HL-60 (cell line): Measurements from ENCODE around the gene OR2AG2.
"Not testable (repeated sequence)": the region's sequence is repeated elsewhere in the genome, so short reads cannot be mapped to it uniquely, and the experiment has no call there.

Experiments
- DNase-seq, 2 experiments: peaks; one replicate each; pipeline ENCODE4 v3.0.0-alpha.2; 2010 to 2020; ENCODE audit warnings: low read depth in 1 of 2, low spot score in 1 of 2
- H3K27ac ChIP-seq: fragments of 250-450 bp; sonication (Bioruptor Pico); replicated peaks from 2 replicates; pipeline ENCODE4 v1.5.1; 2020; ENCODE audit warnings: mild to moderate bottlenecking, moderate library complexity
- H3K27me3 ChIP-seq: fragments of 250-450 bp; sonication (Bioruptor Pico); 2 replicates; pipeline ENCODE4 v1.5.1; 2021; ENCODE audit warnings: mild to moderate bottlenecking, moderate library complexity; ENCODE audit not compliant: insufficient read depth, poor library complexity, severe bottlenecking
- H3K4me3 ChIP-seq: replicated peaks from 2 replicates; pipeline ENCODE4 v1.5.1; 2011; ENCODE audit warnings: mild to moderate bottlenecking, control low read depth, low read length; ENCODE audit not compliant: insufficient read depth
- GABPA ChIP-seq: IDR thresholded peaks from 2 replicates; pipeline ENCODE4 v1.6.1; 2012; ENCODE audit warnings: low read depth
- POLR2AphosphoS5 ChIP-seq: IDR thresholded peaks from 2 replicates; pipeline ENCODE4 v1.6.1; 2012; ENCODE audit warnings: low read depth
- SPI1 ChIP-seq: IDR thresholded peaks from 2 replicates; pipeline ENCODE4 v1.6.1; 2012; ENCODE audit warnings: low read depth, mild to moderate bottlenecking, borderline replicate concordance
- TF ChIP-seq, protein P1 (sequence below): IDR thresholded peaks from 2 replicates; pipeline ENCODE4 v1.6.1; 2012; ENCODE audit warnings: low read depth; ENCODE audit not compliant: insufficient replicate concordance
- TF ChIP-seq, protein P2 (sequence below): IDR thresholded peaks from one replicate; pipeline ENCODE4 v1.5.1; 2011; ENCODE audit warnings: low read length, control low read depth, inconsistent platforms; ENCODE audit not compliant: insufficient read depth

OR2AG2 gene

DNA sequence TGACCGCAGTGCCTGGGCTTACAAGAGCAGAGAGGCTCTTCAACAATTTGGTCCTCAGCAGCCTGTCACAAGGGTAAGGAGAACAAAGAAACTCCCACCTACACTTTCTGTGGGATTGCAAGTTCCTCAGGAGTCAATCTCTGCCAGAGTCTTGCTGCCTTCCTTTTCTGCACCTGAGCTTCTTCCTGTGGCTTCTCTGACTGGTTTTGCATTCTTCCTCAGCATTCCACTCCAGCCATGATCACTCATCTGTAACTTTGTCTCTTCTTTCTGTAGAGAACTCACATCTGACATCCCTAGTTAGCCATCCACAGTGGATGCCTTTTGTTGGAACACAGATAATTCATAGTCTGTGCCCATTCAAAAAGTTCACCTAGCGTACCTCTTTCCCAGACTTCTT lies 41.9 kb upstream of the OR2AG2 start:
- Histone ChIP-seq H3K4me3 (no peak overlapping the region), H3K27me3 (no peaks in the 10 kb centered on the region), H3K27ac (no peak overlapping the region)
- DNase-seq, result no peak
- TF ChIP-seq, protein P1, sequence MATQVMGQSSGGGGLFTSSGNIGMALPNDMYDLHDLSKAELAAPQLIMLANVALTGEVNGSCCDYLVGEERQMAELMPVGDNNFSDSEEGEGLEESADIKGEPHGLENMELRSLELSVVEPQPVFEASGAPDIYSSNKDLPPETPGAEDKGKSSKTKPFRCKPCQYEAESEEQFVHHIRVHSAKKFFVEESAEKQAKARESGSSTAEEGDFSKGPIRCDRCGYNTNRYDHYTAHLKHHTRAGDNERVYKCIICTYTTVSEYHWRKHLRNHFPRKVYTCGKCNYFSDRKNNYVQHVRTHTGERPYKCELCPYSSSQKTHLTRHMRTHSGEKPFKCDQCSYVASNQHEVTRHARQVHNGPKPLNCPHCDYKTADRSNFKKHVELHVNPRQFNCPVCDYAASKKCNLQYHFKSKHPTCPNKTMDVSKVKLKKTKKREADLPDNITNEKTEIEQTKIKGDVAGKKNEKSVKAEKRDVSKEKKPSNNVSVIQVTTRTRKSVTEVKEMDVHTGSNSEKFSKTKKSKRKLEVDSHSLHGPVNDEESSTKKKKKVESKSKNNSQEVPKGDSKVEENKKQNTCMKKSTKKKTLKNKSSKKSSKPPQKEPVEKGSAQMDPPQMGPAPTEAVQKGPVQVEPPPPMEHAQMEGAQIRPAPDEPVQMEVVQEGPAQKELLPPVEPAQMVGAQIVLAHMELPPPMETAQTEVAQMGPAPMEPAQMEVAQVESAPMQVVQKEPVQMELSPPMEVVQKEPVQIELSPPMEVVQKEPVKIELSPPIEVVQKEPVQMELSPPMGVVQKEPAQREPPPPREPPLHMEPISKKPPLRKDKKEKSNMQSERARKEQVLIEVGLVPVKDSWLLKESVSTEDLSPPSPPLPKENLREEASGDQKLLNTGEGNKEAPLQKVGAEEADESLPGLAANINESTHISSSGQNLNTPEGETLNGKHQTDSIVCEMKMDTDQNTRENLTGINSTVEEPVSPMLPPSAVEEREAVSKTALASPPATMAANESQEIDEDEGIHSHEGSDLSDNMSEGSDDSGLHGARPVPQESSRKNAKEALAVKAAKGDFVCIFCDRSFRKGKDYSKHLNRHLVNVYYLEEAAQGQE, result no peak
- TF ChIP-seq SPI1 (no peak), GABPA (no peak), POLR2AphosphoS5 (no peak)
- TF ChIP-seq, protein P2, sequence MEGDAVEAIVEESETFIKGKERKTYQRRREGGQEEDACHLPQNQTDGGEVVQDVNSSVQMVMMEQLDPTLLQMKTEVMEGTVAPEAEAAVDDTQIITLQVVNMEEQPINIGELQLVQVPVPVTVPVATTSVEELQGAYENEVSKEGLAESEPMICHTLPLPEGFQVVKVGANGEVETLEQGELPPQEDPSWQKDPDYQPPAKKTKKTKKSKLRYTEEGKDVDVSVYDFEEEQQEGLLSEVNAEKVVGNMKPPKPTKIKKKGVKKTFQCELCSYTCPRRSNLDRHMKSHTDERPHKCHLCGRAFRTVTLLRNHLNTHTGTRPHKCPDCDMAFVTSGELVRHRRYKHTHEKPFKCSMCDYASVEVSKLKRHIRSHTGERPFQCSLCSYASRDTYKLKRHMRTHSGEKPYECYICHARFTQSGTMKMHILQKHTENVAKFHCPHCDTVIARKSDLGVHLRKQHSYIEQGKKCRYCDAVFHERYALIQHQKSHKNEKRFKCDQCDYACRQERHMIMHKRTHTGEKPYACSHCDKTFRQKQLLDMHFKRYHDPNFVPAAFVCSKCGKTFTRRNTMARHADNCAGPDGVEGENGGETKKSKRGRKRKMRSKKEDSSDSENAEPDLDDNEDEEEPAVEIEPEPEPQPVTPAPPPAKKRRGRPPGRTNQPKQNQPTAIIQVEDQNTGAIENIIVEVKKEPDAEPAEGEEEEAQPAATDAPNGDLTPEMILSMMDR, result no peak

DNA sequence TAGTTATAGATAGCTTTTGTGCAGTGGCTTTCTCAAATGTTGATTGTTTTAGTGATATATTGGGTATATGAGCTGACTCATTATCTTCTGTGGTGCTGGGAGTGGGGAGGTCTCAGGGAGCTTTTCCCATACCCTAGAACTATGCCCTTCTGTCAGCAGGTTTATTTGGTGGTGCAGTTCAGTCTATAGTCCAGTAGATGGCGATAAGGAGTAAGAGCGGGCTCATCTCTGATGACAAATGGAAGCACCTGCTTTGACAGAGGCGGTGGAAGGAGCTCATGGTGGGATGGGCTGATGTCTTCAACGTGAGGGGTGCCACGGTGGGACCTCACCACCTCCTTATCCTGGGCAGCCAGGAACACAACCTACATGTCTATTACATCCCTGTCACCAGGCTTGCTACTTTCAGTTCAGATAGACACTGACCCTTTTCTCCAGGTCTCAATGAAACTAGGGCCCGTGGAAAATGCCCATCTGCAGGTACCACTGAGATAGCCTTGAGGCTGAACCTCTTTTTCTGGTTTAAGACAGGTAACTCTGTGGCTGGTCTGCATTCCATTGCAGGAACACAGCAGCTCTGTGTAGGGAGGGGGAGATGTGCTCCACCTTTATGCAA lies 40.7 kb upstream of the OR2AG2 start:
- Histone ChIP-seq H3K27me3 (no peaks in the 10 kb centered on the region), H3K27ac (no peak overlapping the region), H3K4me3 (no peak overlapping the region)
- TF ChIP-seq GABPA, result no peak
- TF ChIP-seq, protein P2, result peak; percentile 93
- DNase-seq, result peak; percentile 15 to 33

DNA sequence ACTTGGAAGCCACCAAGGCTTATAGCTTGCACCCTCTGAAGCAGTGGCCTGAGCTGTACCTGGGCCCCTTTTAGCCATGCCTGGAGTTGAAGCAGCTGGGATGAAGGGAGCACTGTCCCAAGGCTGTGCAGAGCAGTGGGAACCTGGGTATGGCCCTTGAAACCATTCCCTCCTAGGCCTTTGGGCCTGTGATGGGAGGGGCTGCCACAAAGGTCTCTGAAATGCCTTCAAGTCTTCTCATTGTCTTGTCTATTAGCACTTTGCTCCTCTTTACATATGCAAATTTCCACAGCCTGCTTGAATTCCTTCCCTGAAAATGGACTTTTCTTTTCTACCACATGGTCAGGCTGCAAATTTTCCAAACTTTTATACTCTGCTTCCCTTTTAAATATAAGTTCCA lies 29.3 kb upstream of the OR2AG2 start:
- not testable (repeated sequence) for DNase-seq, H3K4me3 ChIP-seq, H3K27me3 ChIP-seq, H3K27ac ChIP-seq

DNA sequence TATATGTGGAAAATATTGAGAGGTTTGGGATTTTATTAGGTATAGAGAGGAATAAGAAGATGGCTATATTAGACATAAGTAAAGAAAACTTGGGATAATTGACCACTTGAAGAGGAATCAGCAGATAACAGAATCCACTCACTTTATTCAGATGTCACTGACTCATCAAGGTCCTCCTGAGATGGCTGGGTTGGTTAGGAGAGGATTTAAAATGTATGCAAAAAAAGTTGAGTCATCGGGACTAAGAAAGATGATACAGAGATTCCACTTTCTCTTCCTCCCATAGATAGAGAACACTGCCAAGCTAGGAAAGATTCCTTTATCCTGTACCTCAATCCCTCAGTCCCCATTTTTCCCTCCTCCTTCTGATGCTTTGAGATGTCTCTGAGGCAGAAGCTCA lies 27.6 kb upstream of the OR2AG2 start, which contains the start of gene OR6A2:
TSS of gene OR6A2 (minus strand) at position 288 of the 400 bp plus-strand sequence. CDS start 3,981 bp downstream, outside the sequence.
- Histone ChIP-seq H3K27me3 (no peaks in the 10 kb centered on the region), H3K4me3 (no peak within 1 kb of the TSS), H3K27ac (no peak within 1 kb of the TSS)
- TF ChIP-seq GABPA (no peak), SPI1 (no peak), POLR2AphosphoS5 (no peak)
- TF ChIP-seq, protein P1, result no peak
- TF ChIP-seq, protein P2, result no peak
- DNase-seq, result no peak
